K562 (cell line): Measurements from ENCODE around the gene TMEM184A. TPM values are rescaled to one million over a fixed set of nuclear protein-coding genes. Genes with fewer than 3 reads are reported as not detected.

Source experiments
- ATAC-seq: fragments of 200-7000 bp; cut with Tn5 transposase; 3 replicates; pipeline ENCODE4 v1.9.1; 2020; ENCODE audit warnings: moderate library complexity
- BruUV-seq: library from RNA; stranded (reverse); fragments of 400-500 nt; replicated peaks from 2 replicates; lab custom pipeline; 2021; lab: Mats Ljungman, UMichigan
- CTCF ChIA-PET: fragments of 300-600 bp; formaldehyde crosslinking; extraction: SDS; loops from one replicate; lab custom pipeline; 2021; ENCODE audit warnings: low intra/inter-chr PET ratio; lab: Yijun Ruan, JAX
- POLR2A ChIA-PET: fragments of 300-600, 350-650 bp; sonication (Branson Sonifier 250); formaldehyde crosslinking; extraction: SDS; loops from one replicate; lab custom pipeline; 2021; ENCODE audit warnings: antibody characterized with exemption, inconsistent platforms; lab: Yijun Ruan, JAX
- DNase-seq, 4 experiments: peaks; one replicate each; pipeline versions ENCODE4 v3.0.0 to v3.0.0-alpha.2; 2011 to 2018; ENCODE audit warnings: low spot score in 3 of 4, mixed read lengths in 3 of 4; ENCODE audit errors: extremely low read depth in 1 of 4
- FAIRE-seq: peaks from 2 replicates; lab custom pipeline; 2011; peaks lifted over from hg19 to GRCh38; lab: Jason Lieb, UNC
- H2AFZ ChIP-seq: 2 replicates; pipeline ENCODE4 v1.6.0; 2011; ENCODE audit warnings: low read depth, low read length, control low read depth, inconsistent platforms
- H3K27ac ChIP-seq: fragments of 200-600 bp; 3 replicates; pipeline ENCODE4 v1.8.0; 2011; ENCODE audit warnings: low read depth, mild to moderate bottlenecking, control low read depth, inconsistent platforms, low read length, moderate library complexity, mixed read lengths; ENCODE audit errors: extremely low read depth
- H3K27me3 ChIP-seq, 2 experiments: fragments of 300-600 bp in 1 of 2; 2 replicates in 1 of 2; 3 replicates in 1 of 2; pipeline versions ENCODE4 v1.6.0 to v1.8.0; 2011; ENCODE audit warnings: inconsistent platforms in 2 of 2, low read length in 2 of 2, mild to moderate bottlenecking in 1 of 2, mixed read lengths in 1 of 2, moderate library complexity in 1 of 2; ENCODE audit not compliant: control insufficient read depth in 2 of 2, insufficient read depth in 2 of 2
- H3K36me3 ChIP-seq: fragments of 300-600 bp; 3 replicates; pipeline ENCODE4 v1.8.0; 2011; ENCODE audit warnings: mild to moderate bottlenecking, low read length, inconsistent platforms; ENCODE audit not compliant: control insufficient read depth, insufficient read depth
- H3K4me1 ChIP-seq, 2 experiments: fragments of 200-600 bp in 1 of 2; replicated peaks in 1 of 2; 2 replicates in 1 of 2; 3 replicates in 1 of 2; pipeline versions ENCODE4 v1.5.1 to v1.8.0; 2011; ENCODE audit warnings: inconsistent platforms in 2 of 2, low read length in 2 of 2, mild to moderate bottlenecking in 1 of 2, mixed read lengths in 1 of 2, moderate library complexity in 1 of 2; ENCODE audit not compliant: control insufficient read depth in 2 of 2, insufficient read depth in 2 of 2
- H3K4me2 ChIP-seq: 2 replicates; pipeline ENCODE4 v1.6.1; 2011; ENCODE audit warnings: low read length, control low read depth, inconsistent platforms, mixed read lengths; ENCODE audit not compliant: insufficient read depth
- H3K4me3 ChIP-seq: fragments of 200-600 bp; sonication (generic), shearing (Covaris generic); 2 replicates; pipeline ENCODE4 v1.5.1; 2016; ENCODE audit warnings: control low read depth, inconsistent platforms
- H3K79me2 ChIP-seq: fragments of 200-600 bp; 3 replicates; pipeline ENCODE4 v1.8.0; 2011; ENCODE audit warnings: low read length, inconsistent platforms; ENCODE audit not compliant: control insufficient read depth, insufficient read depth
- H3K9ac ChIP-seq, 2 experiments: 2 replicates each; pipeline versions ENCODE4 v1.6.0 to v1.6.1; 2011; ENCODE audit warnings: low read depth in 2 of 2, low read length in 2 of 2, control low read depth in 1 of 2, inconsistent platforms in 1 of 2, mild to moderate bottlenecking in 1 of 2, mixed read lengths in 1 of 2; ENCODE audit not compliant: insufficient read depth in 1 of 2
- H3K9me1 ChIP-seq: one replicate; pipeline ENCODE4 v1.6.0; 2011; ENCODE audit warnings: inconsistent platforms, mild to moderate bottlenecking, low read length, moderate library complexity; ENCODE audit not compliant: control insufficient read depth, insufficient read depth
- H3K9me3 ChIP-seq: replicated peaks from 2 replicates; pipeline ENCODE4 v1.5.1; 2011; ENCODE audit warnings: low read depth, low read length, inconsistent platforms; ENCODE audit not compliant: control insufficient read depth, insufficient read depth
- H4K20me1 ChIP-seq: replicated peaks from 2 replicates; pipeline ENCODE4 v1.6.1; 2011; ENCODE audit warnings: low read length, inconsistent platforms, mixed read lengths; ENCODE audit not compliant: control insufficient read depth, insufficient read depth
- CAMTA2 ChIP-seq: fragments of 250-450 bp; sonication (Bioruptor Pico); conservative IDR thresholded peaks from 2 replicates; pipeline ENCODE4 v1.5.1; 2022
- CHD7 ChIP-seq: fragments of 200-600 bp; sonication (generic); IDR thresholded peaks from one replicate; pipeline ENCODE4 v1.6.1; 2012; ENCODE audit warnings: mild to moderate bottlenecking, low read depth, low read length, inconsistent platforms
- CREM ChIP-seq: IDR thresholded peaks from 2 replicates; pipeline ENCODE4 v1.6.1; 2014; ENCODE audit warnings: antibody characterized with exemption, low read depth
- E2F3 ChIP-seq: fragments of 250-450 bp; sonication (Bioruptor Pico); IDR thresholded peaks from 2 replicates; pipeline ENCODE4 v1.4.0; 2020; ENCODE audit warnings: mild to moderate bottlenecking
- E2F5 ChIP-seq: sonication (generic); formaldehyde crosslinking; IDR thresholded peaks from 2 replicates; pipeline ENCODE4 v1.8.0; 2022; ENCODE audit warnings: mild to moderate bottlenecking, missing genetic modification reagents
- FOXM1 ChIP-seq, 2 experiments: fragments of 450-650 bp in 1 of 2; sonication (generic) in 1 of 2; formaldehyde crosslinking in 1 of 2; IDR thresholded peaks; 2 replicates each; pipeline versions ENCODE4 v1.6.1 to v1.9.0; 2017 to 2022; ENCODE audit warnings: low read depth in 2 of 2, mild to moderate bottlenecking in 2 of 2, missing genetic modification reagents in 1 of 2, moderate library complexity in 1 of 2
- HDAC6 ChIP-seq: IDR thresholded peaks from 2 replicates; pipeline ENCODE4 v1.6.1; 2012; ENCODE audit warnings: low read depth, mild to moderate bottlenecking, control low read depth, inconsistent platforms, low read length, moderate library complexity
- KLF6 ChIP-seq: fragments of 250-450 bp; sonication (Bioruptor Pico); IDR thresholded peaks from 2 replicates; pipeline ENCODE4 v1.4.0; 2020; ENCODE audit warnings: mild to moderate bottlenecking, moderate library complexity, borderline replicate concordance
- NFE2 ChIP-seq: IDR thresholded peaks from 2 replicates; pipeline ENCODE4 v1.6.1; 2014; ENCODE audit warnings: antibody characterized with exemption, low read depth
- SOX6 ChIP-seq: fragments of 450-650 bp; IDR thresholded peaks from 2 replicates; pipeline ENCODE4 v1.6.1; 2014; ENCODE audit warnings: mild to moderate bottlenecking
- TCFL5 ChIP-seq: fragments of 250-450 bp; sonication (Bioruptor Pico); conservative IDR thresholded peaks from 2 replicates; pipeline ENCODE4 v1.6.1; 2021; ENCODE audit warnings: mild to moderate bottlenecking, moderate library complexity, matching md5 sums
- ZKSCAN3 ChIP-seq: fragments of 250-450 bp; sonication (Bioruptor Pico); IDR thresholded peaks from 2 replicates; pipeline ENCODE4 v1.4.0; 2020
- WGBS: fragments of 100-300 bp; shearing (Covaris generic); methylation state at CpG from one replicate; pipeline ENCODE4 v1.1.6; 2016; ENCODE audit warnings: low coverage, mixed read lengths; ENCODE audit not compliant: insufficient coverage; ENCODE audit errors: missing lambda C conversion rate; 5-methylcytosine and 5-hydroxymethylcytosine counted together
- in situ Hi-C: fragments of 300-500 bp; cut with MboI; formaldehyde crosslinking; loops from 4 replicates; pipeline ENCODE4 v1.15.0; 2018; ENCODE audit warnings: inconsistent platforms, mixed read lengths
- intact Hi-C: fragments of 100-400 bp; cut with micrococcal nuclease; formaldehyde crosslinking; loops from 2 replicates; pipeline ENCODE4 v1.14.2; 2022
- polyA plus RNA-seq, 8 experiments: library from polyadenylated mRNA; depleted of rRNA in 4 of 8; stranded (reverse) in 5 of 8; unstranded in 3 of 8; fragments of >200 nt; fragmentation: Nextera tagmentation in 2 of 8; fragmentation: Illumina TruSeq in 1 of 8; extraction: Ambion mirVana in 2 of 8; extraction: Trizol in 1 of 8; gene quantifications; 2 replicates each; pipeline versions ENCODE4 v1.2.1 to v1.2.3, GENCODE V29; 2011 to 2014; ENCODE audit warnings: inconsistent platforms in 1 of 8, missing spikeins in 1 of 8
- total RNA-seq, 7 experiments: library from RNA; depleted of rRNA in 6 of 7; stranded (reverse); fragments of >200 nt in 6 of 7; fragmentation: Illumina TruSeq in 2 of 7; extraction: Trizol in 2 of 7; gene quantifications; 2 replicates each; pipeline versions ENCODE4 v1.2.1 to v1.2.3, GENCODE V29; 2011 to 2021; ENCODE audit warnings: low replicate concordance in 1 of 7

The TMEM184A gene
- total and polyA plus RNA-seq, 9 of the 15 experiments (the other 6 are each of a cell fraction or from before 2014, with no cell fraction given): 0.10 to 0.18 (median 0.11) TPM; not detected in 6

DNA sequence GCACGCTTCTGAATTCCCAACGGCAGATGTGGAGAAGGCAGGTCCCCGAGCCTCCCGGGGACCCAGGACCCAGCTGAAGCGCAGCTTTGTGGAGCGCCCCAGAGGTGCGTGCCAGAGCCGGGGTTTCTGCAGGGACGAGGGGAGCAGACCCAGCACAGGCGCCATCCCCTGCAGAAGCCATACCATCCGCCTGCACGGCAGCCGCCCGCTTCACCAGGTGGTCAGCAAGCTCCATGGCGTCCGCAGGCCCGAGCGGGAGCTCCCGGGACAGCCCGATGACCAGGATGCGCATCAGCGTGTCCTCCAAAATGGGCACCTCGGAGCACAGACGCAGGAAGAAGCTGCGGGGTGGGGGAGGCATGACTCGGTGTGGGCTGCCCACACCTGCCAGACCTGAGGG lies 62.4 kb downstream of the TMEM184A start:
- peaks cover 0 to 7% of the 10 kb centered on the region in 2 experiments; a peak in 1 of 5 replicates for H3K4me1 ChIP-seq
- no peak for ATAC-seq
- H3K9me3 ChIP-seq: no peaks in the 10 kb centered on the region
- no peak overlapping the region for H3K4me3 ChIP-seq
- H3K79me2 ChIP-seq: no peaks in the 10 kb centered on the region
- H2AFZ ChIP-seq: no peak overlapping the region
- 99% methylated on average over 25 of the region's 26 CpGs for WGBS
- no peak for DNase-seq
- ChIA-PET CTCF (no interaction called here), POLR2A (interaction anchor here (0.5 to 1.2 kb wide), 4 partner anchors 22 to 1208 kb away, joined by 3 to 7 read pairs (median 3); no protein-coding TSS in a partner anchor)
- BruUV-seq: no TSS peak
- H3K4me2 ChIP-seq: no peak overlapping the region
- no peak overlapping the region for H3K9ac ChIP-seq
- no peak for FAIRE-seq
- H3K36me3 ChIP-seq: peaks cover 85% of the 10 kb centered on the region; the same call in 2 of the 3 replicates
- no peaks in the 10 kb centered on the region for H4K20me1 ChIP-seq
- intact Hi-C loops: no loop called here
- no peak overlapping the region for H3K27ac ChIP-seq
- no peaks in the 10 kb centered on the region for H3K9me1 ChIP-seq
- in situ Hi-C loops: no loop called here
- H3K27me3 ChIP-seq: no peaks in the 10 kb centered on the region
- TF ChIP-seq NFE2 (no peak), CREM (no peak), TCFL5 (CRISPR knock-in tag) (no peak), E2F3 (no peak), HDAC6 (no peak), ZKSCAN3 (CRISPR knock-in tag) (no peak), CAMTA2 (CRISPR knock-in tag) (no peak), CHD7 (no peak), E2F5 (CRISPR knock-in tag) (no peak), KLF6 (CRISPR knock-in tag) (no peak), SOX6 (no peak), FOXM1 (IDR thresholded peaks at IDR 0.05; ENCODE audit: low read depth) (no peak), FOXM1 (CRISPR knock-in tag; IDR thresholded peaks at IDR 0.05; ENCODE audit: low read depth) (no peak)
